HPDE6-E6E7 (cell line): ENCODE results near the gene ZNF429.
"Not testable (repeated sequence)": the region's sequence is repeated elsewhere in the genome, so short reads cannot be mapped to it uniquely, and the experiment has no call there.

ENCODE experiments used
- DNase-seq: peaks from one replicate; pipeline ENCODE4 v3.0.0; 2011; ENCODE audit warnings: missing footprints; ENCODE audit errors: extremely low spot score

The ZNF429 gene

DNA sequence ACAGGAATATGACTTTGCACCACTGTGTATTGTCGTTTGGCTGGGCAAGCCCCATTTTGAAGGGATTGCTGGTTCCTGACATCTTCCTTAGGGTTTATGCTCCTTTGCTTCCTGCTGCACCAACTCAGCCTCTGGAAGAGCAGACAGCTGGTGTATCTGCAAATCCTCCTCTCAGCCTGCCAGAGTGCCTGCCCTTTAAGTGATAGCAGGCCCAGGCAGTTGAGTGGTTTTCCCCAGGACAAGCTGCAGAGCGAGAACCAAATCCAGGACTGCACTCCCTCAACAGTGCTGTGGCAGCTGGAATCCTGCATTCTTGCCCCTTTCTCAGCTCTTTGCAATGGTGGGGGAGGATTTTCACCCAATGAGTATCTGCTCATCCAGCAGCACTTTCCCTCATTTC, 85.5 kb downstream of the ZNF429 start:
- no peak for DNase-seq

DNA sequence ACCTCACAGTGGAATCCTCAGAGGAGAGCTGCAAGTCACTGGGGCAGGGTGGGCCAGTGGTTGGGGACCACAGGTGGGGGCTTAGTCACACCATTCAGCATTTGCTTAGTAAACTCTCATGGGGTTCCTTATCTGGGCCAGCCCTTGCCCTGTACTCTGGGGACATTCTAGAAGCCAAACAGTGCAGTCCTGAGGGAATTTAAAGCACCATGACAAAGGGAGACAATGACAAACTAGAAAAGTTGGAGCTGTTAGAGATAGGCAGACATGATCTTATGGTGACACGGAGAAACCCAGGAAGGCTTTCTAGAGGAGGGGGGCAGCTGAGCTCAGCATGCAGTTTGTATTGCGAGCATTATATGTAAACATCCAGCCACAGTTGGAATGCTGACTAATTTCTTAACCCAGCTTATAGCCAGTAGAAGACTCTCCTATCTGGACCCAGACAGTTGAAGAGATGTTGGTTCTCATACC, 87.6 kb downstream of the ZNF429 start:
- no peak for DNase-seq

DNA sequence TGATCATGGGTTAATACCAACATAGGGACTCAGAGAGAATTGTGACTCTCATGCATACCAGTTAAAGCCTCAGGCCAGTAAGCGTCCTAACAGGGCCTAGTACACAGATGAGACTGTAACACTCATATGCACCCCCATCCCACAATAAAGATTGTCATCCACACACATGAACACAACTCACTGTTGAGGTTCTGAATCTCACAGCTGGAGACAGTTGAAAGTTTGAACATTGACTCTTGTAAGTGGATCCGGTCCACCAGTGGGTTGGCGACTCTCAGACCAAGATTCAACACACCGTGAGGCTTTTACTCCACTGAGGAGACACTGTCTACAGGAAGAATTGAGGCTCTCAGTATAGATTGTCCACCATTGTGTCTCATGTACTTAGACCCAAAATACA, 88.1 kb downstream of the ZNF429 start:
- DNase-seq, result no peak

DNA sequence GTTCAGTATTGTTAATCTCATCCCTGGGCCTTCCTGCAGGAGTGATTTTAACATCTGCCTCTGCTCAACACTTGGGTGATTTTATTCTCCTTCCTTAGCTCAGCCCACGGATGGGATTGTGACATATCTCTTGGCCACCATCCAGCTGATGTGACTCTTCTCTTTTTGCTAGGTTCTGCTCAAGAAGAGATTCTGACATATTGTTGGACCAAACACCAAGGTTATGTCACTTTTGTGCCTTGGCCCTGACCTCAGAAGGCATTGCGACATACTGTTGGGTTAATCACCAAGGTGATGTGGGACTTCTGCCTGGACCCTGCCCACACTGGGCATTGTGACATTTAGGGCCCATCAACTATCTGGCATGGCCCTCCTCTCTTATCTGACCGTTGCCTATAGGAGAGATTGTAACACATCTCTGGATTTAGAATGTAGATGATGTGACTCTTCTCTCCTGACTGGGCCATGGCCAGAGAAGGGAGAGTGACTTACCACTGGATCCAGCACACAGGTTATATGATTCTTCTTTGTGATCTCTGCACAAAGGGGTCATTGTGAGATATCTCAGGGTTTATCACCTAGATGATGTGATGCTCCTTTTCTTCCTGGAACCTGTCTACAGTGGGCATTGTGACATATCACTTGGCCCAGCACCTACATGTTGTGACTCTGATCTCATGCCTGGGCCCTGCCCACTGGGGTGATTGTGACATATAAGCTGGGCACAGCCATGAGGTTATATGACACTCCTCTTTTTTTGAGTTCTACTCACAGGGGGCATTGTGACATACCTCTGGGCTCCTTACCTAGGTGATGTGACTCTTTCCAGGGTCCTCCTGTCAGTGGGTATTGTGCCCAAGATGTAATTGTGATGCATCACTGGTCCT, 88.8 kb downstream of the ZNF429 start:
- no peak for DNase-seq

DNA sequence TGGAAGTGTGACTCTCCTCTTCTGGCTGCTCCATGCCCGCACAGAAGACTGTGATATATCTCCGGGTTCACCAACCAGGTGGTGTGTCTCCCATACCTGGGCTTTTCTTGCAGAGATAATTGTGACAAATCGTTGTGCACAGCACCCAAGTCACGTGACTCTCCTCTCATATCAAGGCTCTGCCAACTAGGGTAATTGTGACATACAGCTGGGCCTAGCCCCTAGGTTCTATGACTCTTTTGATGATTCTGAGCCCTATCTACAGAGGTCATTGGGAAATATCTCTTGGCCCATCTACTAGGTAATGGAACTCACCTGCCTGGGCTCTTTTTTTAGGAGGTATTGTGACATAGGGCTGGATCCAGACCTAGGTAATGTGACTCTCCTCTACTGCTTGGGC, 89.8 kb downstream of the ZNF429 start:
- DNase-seq, result no peak

DNA sequence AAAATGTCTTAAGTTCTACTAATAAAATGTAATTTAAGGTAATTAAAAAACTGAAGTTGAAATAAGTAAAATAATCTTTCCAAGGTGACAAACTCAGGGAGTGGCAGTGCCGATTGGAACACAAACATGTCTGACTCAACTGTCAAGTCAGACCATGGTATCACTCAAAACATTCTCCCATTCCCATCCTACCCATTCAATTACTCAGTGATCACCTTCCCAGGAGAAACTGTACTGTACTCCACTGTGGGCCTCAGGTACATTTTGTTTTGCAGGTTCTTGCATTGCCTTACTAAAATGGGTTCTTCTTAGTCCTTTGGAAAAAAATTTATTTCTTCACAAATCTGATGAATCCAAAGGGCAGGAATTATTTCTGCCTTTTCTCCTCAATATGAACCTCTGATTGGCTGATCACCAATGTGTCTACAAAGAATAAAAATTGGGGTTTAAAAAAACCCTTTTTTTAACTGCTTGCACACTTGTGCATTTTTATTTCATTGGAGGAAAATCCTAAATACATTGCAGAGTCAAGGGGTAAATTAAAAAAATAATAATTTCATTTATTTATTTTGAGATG, 96.8 kb downstream of the ZNF429 start:
- DNase-seq, result no peak

DNA sequence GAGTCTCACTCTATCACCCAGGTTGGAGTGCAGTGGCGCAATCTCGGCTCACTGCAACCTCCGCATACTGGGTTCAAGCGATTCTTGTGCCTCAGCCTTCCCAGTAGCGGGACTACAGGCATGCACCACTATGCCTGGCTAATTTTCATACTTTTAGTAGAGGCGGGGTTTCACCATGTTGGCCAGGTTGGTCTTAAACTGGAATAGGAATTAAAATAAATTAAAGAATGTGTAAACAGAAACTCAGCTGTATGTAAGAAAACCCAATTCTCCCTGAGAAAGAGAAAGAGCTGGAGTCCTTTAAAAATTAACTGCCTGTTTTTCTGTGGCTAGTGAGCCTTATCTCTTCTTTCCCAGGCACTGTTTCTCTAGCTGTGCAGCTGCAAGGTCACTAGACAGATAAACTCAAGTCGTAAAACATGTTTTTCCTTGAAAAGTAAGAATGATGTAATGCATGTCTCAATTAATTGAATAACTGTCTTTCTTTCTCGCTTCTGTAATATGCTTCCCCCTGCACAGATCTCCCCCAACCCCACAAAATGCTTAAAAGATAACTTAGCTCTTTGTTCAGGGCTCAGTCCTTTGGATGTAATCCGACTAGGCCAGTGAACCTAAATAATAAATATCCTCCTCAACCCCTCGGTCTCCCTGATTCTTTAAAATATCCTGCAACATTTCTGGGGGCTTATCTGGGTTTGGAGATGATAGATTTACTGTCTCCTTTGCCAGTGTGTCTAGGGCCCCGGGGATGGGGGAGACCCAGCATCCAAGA, 97.4 kb downstream of the ZNF429 start:
- DNase-seq, result not testable (repeated sequence)

DNA sequence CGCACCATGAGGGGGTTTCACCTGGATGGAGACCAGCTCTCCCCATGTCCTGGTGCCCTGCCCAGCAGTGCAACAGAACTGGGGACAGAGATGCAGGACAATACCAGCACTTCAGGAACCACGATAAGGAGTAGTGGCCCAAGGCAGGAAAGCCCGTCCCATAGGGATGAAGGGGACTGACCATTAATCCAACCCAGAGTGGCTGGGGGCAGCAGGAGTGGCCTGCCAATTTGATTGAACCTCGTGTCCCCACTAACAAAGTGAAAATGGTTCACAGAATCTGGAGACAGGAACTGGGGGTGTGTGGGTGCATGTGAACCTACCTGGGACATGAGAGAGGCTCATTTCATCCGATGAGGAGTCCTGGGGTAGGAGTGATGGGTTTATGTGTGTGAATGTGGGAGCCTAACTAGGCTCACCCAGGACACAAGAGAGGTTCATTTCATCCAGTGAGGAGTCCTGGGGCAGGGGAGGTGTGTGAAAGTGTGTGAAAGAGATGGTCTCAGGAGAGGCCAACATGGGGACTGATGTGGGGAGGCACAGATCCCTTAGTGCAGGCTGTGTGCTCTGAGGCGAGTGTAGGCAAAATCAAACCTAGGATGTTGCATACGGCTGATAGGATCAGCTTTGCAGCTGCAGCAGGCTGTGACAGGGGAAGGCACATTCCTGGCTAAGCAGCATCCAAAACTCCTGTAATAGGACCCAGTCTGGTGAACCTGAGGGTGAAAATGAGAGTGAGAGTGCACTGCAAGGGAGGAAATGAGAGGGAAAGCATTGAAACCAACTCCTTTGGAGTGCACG, 98.2 kb downstream of the ZNF429 start:
- DNase-seq, result no peak

DNA sequence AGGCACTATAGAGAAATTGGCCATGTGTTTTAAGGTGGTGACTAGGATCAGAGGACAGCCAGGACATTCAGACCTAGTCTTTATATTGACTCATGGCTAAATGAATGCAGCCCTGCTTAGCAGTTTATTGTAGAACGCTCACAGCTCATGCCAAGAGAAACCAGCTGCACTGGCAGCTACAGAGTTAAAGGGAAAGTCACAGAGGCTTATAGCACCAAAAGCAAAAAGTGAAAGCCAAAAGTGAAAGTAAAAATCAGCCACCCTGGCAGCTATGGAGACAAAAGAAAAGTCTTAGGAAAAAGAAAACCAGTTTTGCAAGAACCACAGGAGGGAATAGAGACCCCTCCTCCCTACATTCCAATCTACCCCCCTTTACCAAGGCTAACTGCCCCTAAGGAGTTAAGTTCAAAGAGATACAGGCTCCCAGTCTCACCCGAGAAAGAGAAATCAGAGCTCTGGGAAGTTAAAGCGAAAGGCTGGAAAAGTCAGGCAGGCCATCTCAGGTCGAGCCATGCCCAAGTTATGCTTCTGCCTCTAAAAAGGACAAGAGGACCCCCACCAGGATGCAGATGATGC, 99.0 kb downstream of the ZNF429 start:
- no peak for DNase-seq
